Activated CD4-positive, alpha-beta T cell treated with anti-CD3 and anti-CD28 coated beads, Interleukin-10, Interleukin-2, amounts not matched to agents 100 ng/mL and 50 ng/mL, durations not matched to agents 16 hours and 8 hours (primary cell): ENCODE data around the gene SURF4.
"Not testable (repeated sequence)": the region's sequence is repeated elsewhere in the genome, so short reads cannot be mapped to it uniquely, and the experiment has no call there.

Source experiments
- DNase-seq: peaks from one replicate; pipeline ENCODE4 v3.0.0-alpha.2; 2020

The SURF4 gene

GRCh38 chr9:133397370-133397769, 21.5 kb upstream of the SURF4 start:
- no peak for DNase-seq

GRCh38 chr9:133396952-133397351, 21.1 kb upstream of the SURF4 start:
- no peak for DNase-seq

- no peak for DNase-seq
Measured at GRCh38 chr9:133394687-133395271, 18.9 kb upstream of the SURF4 start.

GRCh38 chr9:133393399-133393798, 17.5 kb upstream of the SURF4 start:
- DNase-seq = no peak

GRCh38 chr9:133392308-133392707, 16.4 kb upstream of the SURF4 start:
- not testable (repeated sequence) for DNase-seq

GRCh38 chr9:133391449-133391848, 15.6 kb upstream of the SURF4 start:
- not testable (repeated sequence) for DNase-seq

GRCh38 chr9:133390713-133391112, 14.9 kb upstream of the SURF4 start:
- no peak for DNase-seq

- DNase-seq = no peak
Measured at GRCh38 chr9:133389562-133389961, 13.7 kb upstream of the SURF4 start.

- DNase-seq = no peak
Measured at GRCh38 chr9:133389025-133389557, 13.2 kb upstream of the SURF4 start.

GRCh38 chr9:133387680-133388079, 11.8 kb upstream of the SURF4 start:
- DNase-seq = no peak

GRCh38 chr9:133386338-133386737, 10.5 kb upstream of the SURF4 start:
- no peak for DNase-seq

- DNase-seq = no peak
Measured at GRCh38 chr9:133385452-133385851, 9.6 kb upstream of the SURF4 start.

- DNase-seq = no peak
Measured at GRCh38 chr9:133384736-133385321, 9.0 kb upstream of the SURF4 start.

- DNase-seq = no peak
Measured at GRCh38 chr9:133383438-133383837, 7.6 kb upstream of the SURF4 start.

GRCh38 chr9:133382507-133383141, 6.8 kb upstream of the SURF4 start:
- DNase-seq = no peak

GRCh38 chr9:133380734-133381133, 4.9 kb upstream of the SURF4 start:
- DNase-seq = no peak

GRCh38 chr9:133379153-133380086, 3.6 kb upstream of the SURF4 start:
- no peak for DNase-seq

GRCh38 chr9:133378408-133378962, 2.6 kb upstream of the SURF4 start:
- no peak for DNase-seq

- no peak for DNase-seq
Measured at GRCh38 chr9:133377721-133378216, 1.9 kb upstream of the SURF4 start.

- DNase-seq = not testable (repeated sequence)
Measured at GRCh38 chr9:133377280-133377679, 1.4 kb upstream of the SURF4 start.

- no peak for DNase-seq
Measured at GRCh38 chr9:133375116-133375723, 640 bp downstream of the SURF4 start.

GRCh38 chr9:133374612-133375115, 1.2 kb downstream of the SURF4 start:
- peak; percentile 77 for DNase-seq
